H1 (cell line): ENCODE data around the gene SMAD7.

Source experiments
- ATF3 ChIP-seq: IDR thresholded peaks from 2 replicates; pipeline ENCODE4 v1.6.1; 2011; ENCODE audit warnings: low read depth, mild to moderate bottlenecking, low read length; ENCODE audit not compliant: insufficient read depth
- EGR1 ChIP-seq: IDR thresholded peaks from 2 replicates; pipeline ENCODE4 v1.6.1; 2011; ENCODE audit warnings: low read depth, low read length, borderline replicate concordance
- EP300 ChIP-seq, 2 experiments: IDR thresholded peaks; 1 replicate in 1 of 2; 2 replicates in 1 of 2; pipeline ENCODE4 v1.6.1; 2011 to 2012; ENCODE audit warnings: low read depth in 2 of 2, low read length in 2 of 2, mild to moderate bottlenecking in 2 of 2, borderline replicate concordance in 1 of 2, inconsistent platforms in 1 of 2, moderate library complexity in 1 of 2
- GABPA ChIP-seq: IDR thresholded peaks from 2 replicates; pipeline ENCODE4 v1.6.1; 2011; ENCODE audit warnings: mild to moderate bottlenecking, low read length, moderate library complexity, borderline replicate concordance; ENCODE audit not compliant: insufficient read depth
- HDAC2 ChIP-seq, 2 experiments: fragments of 300-600 bp in 1 of 2; sonication (generic) in 1 of 2; IDR thresholded peaks; 2 replicates each; pipeline ENCODE4 v1.6.1; 2011 to 2012; ENCODE audit warnings: low read depth in 2 of 2, low read length in 2 of 2, mild to moderate bottlenecking in 2 of 2, moderate library complexity in 2 of 2, borderline replicate concordance in 1 of 2, inconsistent platforms in 1 of 2
- POLR2A ChIP-seq, 2 experiments: IDR thresholded peaks; 1 replicate in 1 of 2; 2 replicates in 1 of 2; pipeline ENCODE4 v1.6.1; 2011; ENCODE audit warnings: low read depth in 2 of 2, low read length in 2 of 2, mild to moderate bottlenecking in 2 of 2; ENCODE audit errors: control extremely low read depth in 1 of 2
- TEAD4 ChIP-seq: IDR thresholded peaks from 2 replicates; pipeline ENCODE4 v1.6.1; 2012; ENCODE audit warnings: low read depth, low read length, inconsistent platforms, mixed read lengths
- TF ChIP-seq, protein P1 (sequence below), 3 experiments: IDR thresholded peaks; 1 replicate in 2 of 3; 2 replicates in 1 of 3; pipeline versions ENCODE4 v1.5.1 to v1.6.1; 2011; ENCODE audit warnings: low read length in 3 of 3, mild to moderate bottlenecking in 3 of 3, inconsistent platforms in 2 of 3, low read depth in 1 of 3, moderate library complexity in 1 of 3; ENCODE audit not compliant: insufficient read depth in 1 of 3; ENCODE audit errors: control extremely low read depth in 1 of 3

DNA sequence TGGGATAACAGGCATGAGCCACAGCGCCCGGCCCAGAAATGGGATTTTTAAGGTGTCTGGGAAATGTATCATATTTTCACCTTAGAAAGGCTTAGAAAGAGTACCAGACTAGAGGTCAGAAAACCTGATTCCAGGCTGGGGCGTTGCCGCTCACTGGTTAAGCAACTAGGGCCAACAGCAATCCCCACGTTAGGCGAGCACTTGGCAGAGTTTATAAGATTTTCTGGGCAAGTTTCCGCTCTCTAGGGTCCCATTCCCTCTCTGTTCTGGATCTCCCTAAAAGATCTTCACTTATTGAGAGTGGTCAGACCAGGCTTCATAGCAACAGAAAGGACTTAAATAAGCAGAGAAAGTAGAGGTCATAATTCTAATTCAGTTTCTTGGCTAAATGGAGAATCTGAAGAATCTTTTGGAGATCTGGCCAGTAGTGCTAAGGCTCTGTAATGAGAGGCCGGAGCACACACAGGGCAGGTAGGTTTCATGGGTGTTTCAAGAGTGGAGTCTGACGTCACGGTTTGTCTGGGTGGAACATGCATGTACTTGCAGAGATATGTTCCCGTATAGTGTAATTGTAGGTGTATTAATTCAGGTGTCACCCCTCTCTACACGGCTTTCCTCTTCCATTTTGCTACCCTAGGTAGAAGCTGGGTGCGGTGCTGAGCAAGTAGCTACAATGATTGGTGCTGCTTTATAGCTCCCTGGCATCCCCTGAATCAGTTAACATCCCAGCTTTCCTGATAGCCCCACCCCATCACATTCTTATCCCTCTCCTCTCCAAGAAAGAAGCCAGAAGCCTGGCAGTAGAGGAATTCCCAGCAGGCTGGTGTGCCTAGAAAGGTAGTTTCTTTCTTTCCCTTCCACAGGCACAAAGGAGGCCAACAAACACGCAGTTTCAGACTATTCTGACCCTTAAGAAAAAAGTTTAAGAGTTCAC, 4.4 kb upstream of the SMAD7 start:
- TF ChIP-seq HDAC2 (IDR thresholded peaks at IDR 0.05; ENCODE audit: borderline replicate concordance in 1 of 2, low read depth in 2 of 2, low read length in 2 of 2), result no peak
- TF ChIP-seq, protein P1, sequence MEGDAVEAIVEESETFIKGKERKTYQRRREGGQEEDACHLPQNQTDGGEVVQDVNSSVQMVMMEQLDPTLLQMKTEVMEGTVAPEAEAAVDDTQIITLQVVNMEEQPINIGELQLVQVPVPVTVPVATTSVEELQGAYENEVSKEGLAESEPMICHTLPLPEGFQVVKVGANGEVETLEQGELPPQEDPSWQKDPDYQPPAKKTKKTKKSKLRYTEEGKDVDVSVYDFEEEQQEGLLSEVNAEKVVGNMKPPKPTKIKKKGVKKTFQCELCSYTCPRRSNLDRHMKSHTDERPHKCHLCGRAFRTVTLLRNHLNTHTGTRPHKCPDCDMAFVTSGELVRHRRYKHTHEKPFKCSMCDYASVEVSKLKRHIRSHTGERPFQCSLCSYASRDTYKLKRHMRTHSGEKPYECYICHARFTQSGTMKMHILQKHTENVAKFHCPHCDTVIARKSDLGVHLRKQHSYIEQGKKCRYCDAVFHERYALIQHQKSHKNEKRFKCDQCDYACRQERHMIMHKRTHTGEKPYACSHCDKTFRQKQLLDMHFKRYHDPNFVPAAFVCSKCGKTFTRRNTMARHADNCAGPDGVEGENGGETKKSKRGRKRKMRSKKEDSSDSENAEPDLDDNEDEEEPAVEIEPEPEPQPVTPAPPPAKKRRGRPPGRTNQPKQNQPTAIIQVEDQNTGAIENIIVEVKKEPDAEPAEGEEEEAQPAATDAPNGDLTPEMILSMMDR (IDR thresholded peaks at IDR 0.05; ENCODE audit: control extremely low read depth in 1 of 3, insufficient read depth in 1 of 3, low read depth in 1 of 3, low read length in 3 of 3), result no peak
- no peak for TF ChIP-seq GABPA
- TF ChIP-seq POLR2A (IDR thresholded peaks at IDR 0.05; ENCODE audit: control extremely low read depth in 1 of 2, low read depth in 2 of 2, low read length in 2 of 2), result no peak
- TF ChIP-seq ATF3, result no peak
- no peak for TF ChIP-seq EP300 (IDR thresholded peaks at IDR 0.05; ENCODE audit: borderline replicate concordance in 1 of 2, low read depth in 2 of 2, low read length in 2 of 2)
- TF ChIP-seq EGR1, result no peak
- TF ChIP-seq TEAD4, result no peak
